NCI-H146 (cell line): ENCODE data around the gene TMEM45A.
"Not testable (repeated sequence)": the region's sequence is repeated elsewhere in the genome, so short reads cannot be mapped to it uniquely, and the experiment has no call there.

Source experiments
- DNase-seq: peaks from one replicate; lab custom pipeline; 2025; lab: John Stamatoyannopoulos, UW

TMEM45A gene

DNA sequence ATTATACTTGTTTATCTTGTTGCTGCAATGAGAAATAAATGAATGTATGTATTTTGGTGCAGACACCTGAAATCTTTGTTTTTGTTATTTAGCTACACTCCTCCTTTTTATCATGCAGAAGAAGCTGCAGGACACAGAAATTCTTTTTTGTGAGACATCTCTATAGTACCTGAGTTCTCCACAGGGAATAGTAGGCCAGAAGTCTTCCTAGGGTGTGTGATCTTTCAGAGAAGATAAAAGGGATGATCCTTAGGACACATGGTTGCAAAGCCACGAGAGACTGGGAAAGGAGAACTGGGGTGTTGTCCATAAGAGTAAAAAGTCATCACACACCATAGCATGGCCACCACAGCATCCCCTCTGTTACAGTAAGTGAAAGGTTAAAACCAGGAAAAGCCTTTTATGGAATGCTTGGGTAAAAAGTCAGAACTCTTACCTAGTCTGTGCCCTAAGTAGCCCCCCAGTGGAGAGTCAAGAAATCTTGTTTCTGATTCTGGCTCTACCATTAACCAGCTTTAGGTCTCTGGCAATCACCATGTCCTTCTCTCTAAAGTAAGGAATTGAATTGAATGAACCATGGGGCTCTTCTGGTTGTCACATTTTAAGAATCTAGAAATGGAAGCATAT lies 85.1 kb downstream of the TMEM45A start:
- no peak for DNase-seq

DNA sequence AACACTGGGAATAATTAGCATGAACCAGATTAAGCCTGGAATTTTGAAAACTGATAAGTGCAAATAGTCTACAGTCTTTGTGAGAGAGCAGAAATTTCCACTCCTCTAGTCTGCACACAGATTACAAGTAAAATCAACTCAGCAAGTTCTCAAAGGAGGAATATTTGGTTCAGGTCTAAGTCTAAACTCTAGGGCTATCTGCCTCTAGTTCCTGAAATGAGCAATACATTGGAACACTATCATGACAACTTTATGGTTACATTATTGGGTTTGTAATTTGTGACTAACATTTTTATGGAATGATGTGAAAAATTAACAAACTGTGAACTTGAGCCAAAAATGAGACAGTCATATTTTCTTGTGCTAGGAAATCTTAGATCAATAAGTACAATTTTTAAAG lies 86.2 kb downstream of the TMEM45A start:
- no peak for DNase-seq

DNA sequence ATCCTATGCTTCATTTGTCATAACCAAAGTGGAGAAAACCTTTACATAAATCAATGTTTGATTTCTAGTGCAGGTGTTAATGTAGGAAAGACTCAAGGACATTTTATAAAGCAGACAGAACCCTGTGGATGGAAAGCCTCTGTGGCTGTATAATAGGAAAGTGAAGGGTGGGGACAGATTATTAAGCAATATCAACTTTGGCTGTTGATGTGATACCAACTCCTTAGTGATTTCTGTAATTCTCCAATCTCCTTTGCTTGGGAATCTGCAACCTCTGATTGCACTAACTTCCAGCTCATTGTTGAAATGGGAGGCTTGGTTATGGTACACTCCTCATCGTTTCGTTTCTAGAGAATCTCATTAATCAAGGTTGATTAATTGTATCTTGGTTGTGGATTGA lies 87.7 kb downstream of the TMEM45A start:
- DNase-seq, result no peak

DNA sequence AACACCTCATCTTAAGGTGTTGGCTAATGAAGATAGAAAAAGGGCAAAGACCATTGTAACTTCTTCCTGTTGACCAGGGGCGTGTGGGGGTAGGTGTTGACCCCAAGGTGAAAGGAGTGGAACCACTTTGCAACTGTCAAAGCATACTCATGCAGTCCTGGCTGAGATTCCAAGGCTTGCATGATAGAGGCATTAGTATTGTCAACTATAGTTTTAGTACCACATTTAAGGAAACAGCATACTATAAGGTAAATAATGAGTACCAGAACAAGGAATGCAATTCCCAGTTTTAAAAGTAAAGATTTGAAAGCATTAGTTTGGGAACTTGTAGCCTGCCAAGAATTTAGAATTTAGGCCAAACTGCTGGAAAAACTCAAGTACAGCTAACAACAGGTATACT lies 89.2 kb downstream of the TMEM45A start:
- DNase-seq, result no peak

DNA sequence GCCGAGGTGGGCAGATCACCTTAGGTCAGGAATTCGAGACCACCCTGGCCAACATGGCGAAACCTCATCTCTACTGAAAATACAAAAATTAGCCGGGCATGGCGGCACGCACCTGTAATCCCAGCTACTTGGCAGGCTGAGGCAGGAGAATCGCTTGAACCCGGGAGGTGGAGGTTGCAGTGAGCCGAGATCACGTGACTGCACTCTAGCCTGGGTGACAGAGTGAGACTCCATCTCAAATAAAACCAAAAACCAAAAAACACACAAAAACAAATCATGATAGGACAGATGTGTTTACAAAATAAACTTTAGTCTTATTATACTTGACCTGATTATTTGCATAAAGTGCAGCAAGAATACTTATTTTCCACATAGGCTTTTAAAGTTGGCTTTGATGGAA lies 89.7 kb downstream of the TMEM45A start:
- DNase-seq, result not testable (repeated sequence)

DNA sequence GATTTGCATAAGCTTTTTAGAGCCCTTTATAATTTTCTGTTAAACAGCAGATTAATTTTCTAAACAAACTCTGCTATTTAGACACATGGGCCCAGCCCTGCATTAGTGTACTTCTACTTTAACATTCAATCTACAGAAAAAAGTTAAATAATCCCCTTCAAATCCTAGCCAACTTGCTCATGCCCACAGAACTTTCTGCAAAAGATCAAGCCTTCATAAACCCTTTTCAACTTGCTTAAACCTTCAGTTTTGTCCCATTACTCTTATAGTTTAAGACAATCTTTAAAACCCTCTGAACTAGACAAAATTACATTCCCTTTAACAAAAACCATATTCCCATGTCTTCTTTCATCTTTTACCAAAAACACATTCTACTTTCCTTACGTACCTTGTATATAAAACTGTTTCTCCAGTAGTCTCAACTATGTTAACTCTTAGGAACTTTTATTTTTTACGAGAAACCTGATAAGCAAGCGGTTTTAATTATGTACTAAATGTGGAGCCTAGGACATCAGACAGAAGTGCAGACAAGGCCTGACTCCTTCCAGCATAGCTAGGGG lies 91.8 kb downstream of the TMEM45A start:
- no peak for DNase-seq

DNA sequence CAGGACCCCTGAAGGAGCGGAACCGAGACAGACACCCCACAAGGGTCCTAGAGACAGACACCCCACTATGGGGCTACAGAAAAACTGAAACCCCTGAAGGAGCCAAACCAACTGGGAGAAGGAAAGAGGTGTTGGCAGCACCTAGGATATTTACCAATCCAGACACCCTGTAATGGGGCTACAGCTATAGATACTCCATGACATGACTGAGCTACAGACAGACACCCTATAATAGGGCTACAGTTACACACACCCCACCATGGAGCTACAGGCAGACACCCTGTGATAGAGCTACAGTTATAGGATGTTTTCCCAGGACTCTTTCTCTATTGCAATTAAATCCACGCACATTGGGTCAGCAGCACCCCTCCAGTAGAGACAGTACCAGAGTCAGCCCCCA lies 94.4 kb downstream of the TMEM45A start:
- no peak for DNase-seq

DNA sequence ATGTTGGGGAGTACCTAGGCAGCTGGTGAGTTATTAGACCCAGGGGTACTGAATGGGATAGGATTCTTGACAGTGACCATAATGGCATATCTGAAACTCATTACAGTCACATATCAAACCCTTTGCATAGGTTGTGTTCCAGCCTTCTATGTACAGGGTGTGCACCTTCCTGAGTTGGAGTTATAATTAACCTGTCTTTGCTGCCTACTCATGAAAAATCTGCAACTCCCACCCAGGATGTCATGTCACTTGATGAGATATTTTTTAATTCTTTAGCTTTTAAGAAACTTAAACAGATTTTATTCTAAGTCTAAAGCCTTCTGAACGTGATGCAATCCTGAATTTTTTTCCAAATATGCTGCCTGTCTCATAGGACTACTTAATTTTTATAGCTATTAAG lies 95.8 kb downstream of the TMEM45A start:
- DNase-seq, result no peak

DNA sequence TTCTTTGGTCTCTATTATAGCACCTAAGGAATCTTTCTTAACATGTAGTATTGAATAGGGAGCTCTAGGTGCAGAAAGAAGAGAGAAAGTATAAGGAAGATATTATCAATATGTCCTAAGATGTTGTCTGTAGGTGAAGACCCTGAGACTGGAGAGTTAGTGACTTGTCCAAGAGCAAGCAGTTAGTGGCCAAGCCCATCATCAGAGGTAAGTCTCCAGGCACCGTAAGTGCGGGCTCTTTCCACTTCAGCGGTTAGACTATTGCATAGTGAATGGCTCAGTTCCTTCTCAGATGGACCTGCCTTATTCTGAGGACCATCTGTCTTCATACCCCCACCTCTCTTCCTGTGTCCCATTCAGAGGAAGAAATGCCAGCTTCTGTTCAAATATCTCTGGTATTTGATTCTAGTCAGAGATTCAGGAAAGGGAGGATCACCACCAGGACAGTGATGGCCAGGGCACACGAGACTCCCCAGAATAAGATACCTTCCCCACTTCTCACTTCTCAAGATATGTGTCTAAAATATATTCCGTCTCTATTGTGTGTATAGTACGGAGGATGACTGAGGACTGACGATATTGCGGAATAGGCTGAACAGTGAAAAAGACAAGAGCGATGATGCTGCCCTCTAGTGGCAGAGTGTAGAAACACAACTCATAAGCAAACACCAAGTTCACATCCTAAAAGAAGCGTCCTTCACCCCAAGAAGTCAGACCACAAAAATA lies 97.9 kb downstream of the TMEM45A start:
- peak; percentile 39 for DNase-seq

DNA sequence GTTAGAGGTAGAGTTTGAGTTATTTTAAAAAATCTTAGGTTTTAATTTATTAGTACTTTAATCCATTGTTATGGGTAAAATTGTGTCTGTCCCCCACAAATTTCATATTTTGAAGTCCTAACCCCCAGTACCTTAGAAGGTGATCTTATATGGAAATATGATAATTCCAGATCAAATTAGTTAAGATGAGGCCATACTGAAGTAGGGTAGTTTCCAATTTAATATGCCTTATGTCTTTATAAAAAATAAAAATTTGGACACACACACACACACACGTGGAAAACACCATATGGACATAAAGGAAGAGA lies 98.4 kb downstream of the TMEM45A start:
- no peak for DNase-seq

DNA sequence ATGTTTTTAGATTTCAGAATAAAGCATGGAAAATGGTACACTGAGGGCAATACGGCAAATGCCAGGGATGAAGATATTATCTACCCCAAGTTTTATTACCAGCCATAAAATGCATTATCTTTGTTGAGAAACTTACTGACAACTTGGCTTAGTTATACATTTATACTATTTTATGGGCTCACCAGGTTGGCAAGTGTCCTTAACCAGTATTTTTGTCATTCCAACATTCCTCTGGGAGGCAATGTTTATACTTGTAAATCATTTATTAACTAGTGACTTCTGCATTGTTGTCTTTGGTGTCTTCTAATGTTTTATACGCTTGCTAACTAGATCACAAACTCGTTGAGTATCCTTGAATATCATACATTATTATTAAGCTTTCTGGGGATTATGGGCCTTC lies 99.0 kb downstream of the TMEM45A start:
- DNase-seq, result no peak

DNA sequence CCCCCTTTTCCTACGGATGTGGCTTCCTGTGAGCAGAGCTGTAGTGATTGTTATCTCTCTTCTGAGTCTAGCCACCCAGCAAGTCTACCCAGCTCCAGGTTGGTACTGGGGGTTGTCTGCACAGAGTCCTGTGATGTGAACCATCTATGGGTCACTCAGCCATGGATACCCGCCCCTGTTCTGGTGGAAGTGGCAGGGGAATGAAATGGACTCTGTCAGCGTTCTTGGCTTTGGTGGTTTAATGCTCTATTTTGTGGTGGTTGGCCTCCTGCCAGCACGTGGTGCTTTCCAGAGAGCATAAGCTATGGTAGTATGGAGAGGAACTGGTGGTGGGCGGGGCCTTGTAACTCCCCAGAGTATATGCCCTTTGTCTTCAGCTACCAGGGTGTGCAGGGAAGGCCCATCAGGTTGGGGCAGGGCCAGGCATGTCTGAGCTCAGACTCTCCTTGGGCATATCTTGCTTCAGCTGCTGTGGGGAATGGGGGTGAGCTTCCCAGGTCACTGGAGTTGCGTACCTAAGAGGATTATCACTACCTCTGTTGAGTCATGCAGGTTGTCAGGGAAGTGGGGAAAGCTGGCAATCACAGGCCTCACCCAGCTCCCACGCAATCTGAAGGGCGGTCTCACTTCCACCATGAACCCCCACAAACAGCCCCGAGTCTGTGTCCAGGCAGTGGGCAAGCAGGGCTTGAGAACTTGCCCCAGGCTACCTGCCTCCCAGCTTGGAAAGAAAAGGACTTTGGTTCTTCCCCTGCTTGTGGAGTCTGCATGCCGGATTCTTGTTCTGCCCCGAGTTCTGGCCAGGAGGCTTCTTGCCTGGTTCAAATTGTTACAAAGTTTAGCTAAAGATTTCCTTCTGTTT lies 108.0 kb downstream of the TMEM45A start:
- DNase-seq, result no peak

DNA sequence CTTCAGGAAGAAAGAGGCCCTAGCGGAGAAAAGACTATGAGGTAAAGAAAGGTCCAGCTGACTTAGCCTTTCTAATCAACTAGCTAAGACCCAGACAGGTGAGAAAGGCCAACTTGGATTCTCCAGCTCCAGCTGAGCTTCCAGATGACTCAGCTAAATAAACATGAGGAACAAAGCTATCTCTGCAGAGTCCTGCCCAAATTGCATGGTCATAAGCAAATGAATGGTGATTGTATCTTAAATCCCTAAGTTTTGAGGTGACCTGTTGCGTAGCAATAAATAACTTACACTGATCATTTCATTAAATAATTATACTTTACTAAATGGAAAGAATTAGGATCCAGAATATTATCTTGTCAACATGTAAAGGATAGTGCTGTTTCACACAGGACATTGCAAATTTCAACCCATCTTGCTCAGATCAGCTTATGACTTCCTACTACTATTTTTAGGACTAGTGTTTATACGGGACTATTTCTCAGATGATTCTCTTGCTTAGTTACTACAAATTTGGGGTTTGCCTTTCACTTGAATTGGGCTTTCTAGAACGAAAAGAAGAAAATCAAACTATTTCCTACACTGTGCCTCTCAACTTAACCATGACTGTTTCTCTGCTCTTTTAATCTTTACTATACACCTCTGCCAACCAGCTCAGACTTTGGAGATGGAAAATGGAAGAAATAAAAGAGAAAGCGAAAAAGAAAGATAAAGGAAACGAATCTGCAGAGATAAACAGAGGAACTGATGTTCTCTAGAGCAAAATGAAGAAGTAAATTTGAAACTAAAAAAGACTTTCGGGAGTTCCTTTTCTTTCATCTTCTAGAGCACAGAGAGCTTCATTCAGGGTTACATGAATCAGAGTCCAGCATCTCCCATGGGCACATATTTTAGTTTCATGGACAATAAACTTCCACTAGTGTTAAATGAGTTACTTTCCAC lies 110.4 kb downstream of the TMEM45A start:
- DNase-seq, result peak; percentile 37

DNA sequence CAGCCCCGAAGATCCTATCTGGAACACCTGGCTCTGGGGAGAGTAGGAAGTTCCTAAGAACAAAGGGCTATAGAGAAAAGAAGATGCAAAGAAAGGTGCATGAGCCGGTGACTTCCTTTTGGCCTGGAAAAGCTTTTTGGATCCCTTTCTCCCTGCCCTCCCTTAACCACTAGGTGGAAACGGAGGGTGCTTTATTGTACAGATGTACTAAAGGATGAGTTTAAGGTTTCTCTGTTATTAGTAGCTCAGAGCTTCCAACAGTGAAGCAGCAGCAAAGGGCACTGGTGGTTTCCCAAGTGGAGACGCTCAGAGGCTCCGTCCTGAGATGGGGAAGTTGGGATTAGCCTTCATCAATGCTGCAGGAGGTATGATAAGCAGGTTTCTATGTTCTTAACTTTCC lies 111.0 kb downstream of the TMEM45A start:
- DNase-seq, result no peak

DNA sequence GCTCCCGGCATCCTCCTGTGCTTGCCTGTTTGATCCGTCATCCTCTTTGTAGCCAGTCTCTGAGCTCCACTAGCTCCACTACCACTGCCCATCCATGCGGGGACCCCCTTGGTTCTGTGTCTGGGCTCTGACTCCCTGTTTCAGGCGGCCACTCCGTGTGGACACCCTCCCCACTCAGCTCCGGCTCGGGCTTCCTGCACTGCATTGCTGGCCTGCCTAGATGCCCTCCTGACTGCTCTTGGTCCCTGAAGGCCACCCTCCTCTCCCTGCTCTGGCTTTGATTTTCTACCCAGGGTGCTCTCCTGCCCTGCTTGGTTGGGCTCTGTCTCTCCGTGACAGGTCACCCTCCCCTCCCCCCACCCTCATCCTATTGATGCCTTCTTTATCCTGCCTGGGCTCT lies 112.9 kb downstream of the TMEM45A start:
- no peak for DNase-seq

DNA sequence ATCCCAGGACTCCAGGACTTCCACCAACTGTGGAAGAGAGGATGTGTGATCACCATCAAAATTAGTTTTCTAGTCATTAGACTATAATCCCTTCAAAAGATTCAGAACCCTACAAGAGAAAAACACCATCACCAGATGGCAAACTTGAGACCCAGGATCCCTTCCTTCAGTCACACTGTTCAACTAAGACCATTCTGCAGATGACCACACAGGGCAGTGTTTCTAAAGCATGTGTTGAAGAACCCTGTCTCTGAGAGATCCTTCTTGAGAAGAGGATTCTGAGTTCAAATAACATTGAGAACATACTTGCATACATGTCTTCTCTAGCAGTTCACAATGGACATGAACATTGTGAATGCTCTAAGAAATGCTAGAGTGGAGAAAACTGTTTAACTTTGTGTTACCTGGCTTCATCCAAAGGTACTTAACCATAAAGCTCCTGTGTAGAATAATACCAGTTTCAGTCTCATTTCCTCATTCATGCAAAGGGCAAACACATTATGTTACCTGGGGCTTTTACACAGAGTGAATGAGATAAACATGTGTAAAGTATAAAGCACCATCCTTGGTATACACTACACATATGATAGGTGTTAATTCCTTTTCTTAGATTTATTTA lies 114.6 kb downstream of the TMEM45A start:
- no peak for DNase-seq

DNA sequence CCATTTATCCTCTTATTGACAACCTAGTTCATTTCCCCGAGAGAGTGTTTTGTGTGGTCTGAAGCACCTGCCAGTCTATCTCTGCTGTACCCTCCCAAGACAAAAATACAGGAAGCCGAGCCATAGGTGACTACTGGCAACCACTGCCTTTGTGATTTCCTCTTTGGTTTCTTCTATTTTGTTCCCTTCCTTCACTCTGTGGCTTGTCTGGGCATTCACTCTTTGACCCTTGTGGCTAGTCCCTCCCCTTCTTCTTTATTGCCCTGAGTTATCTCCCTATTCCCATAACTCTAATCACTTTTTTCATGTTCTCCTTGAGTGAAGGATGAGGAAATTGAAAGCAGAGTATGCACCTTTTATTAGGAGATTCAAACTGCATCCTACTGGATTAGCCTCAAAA lies 116.9 kb downstream of the TMEM45A start, which contains the start of gene ADGRG7:
ADGRG7 (plus strand) TSS at position 297 of the 400 bp plus-strand sequence. CDS start 256 bp downstream, outside the sequence.
- no peak for DNase-seq

DNA sequence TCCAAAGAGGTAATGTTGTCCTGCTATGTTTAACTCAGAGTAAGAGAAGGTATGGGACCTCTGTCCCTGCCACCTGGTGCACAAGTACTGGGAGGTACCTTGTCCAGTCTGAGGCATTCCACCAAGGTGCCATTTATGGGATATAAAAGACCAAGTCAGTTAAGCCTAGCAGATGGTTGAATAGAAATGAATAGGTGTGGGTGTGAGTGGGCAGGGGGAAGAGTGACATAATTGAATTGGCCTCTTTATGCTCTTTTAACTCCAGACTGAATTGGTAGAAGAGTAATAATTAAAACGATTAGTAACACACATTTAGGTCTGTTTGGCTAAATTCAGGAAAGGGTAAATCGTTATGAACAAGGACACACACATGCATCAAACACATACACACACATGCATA lies 117.5 kb downstream of the TMEM45A start:
- DNase-seq, result no peak

DNA sequence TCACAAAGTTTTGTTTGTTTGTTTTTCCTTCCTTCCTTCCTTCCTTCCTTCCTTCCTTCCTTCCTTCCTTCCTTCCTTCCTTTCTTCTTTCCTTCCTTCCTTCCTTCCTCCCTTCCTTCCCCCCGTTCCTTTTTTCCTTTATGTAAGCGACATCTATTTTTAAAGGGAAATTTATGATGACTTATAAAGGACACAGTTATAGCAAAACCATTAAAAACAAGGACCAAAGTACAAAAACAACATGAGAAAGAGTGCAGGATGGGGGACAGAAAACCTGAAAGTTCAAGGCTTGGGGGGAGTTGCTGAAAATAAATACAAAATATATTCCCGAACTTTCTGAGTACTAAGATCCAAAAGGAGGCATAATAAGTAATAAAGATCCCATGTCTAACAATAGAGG lies 118.8 kb downstream of the TMEM45A start:
- no peak for DNase-seq

DNA sequence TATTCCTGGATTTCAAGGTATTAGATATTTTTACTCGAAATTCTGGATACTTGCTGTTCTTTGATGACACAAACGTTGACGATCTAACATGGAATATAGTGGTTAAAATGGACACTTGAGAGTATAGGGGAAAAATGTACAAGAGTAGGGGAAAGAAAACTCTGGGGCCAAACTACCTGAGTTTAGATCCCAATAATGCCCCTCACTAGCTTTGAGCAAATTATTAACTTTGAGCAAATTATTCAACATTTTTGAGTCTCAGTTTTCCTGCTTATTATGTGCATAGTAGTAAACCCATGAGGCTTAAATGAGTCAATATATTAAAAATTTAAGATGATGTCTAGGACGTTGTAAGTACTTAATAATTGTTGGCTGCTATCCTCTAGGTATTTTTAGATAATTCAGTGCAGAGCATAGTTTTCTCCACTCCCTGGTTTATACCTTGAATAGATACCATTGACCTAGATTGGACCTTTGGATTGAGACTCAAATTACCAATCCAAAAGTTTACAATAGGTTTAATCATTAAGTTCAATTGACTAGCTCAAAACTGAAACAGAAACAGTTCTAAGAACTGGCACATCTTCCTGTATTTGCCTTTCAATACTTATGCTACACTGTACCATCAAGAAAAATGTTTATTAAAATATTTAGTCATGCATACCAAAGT lies 121.4 kb downstream of the TMEM45A start:
- DNase-seq, result no peak

DNA sequence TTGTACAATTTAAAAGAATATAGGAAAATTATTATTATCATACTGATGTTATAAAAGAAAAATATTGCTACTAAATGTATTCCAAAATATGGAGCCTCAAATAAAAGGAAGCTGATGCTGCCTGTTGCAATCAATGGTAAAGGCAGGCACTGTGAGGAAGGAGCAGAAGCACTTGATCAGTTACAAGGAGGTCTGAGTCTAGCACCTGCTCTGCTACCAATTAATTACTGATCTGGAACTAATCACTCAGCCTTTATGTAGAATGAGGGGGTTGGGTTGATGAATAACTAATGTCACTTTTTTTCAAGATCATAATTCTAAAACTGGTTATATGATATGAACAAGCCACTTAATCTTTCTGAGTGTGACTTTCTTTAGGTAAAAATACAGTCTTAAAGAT lies 122.5 kb downstream of the TMEM45A start:
- no peak for DNase-seq
